Stimulated activated CD4-positive, alpha-beta T cell treated with anti-CD3 and anti-CD28 coated beads, Interleukin-2, amount 100 ng/mL, for 48 hours (primary cell): ENCODE data around the gene CPNE5.
A peak's percentile ranks its signal among the peaks of the same experiment; 100 is the strongest.
"Not testable (repeated sequence)": the region's sequence is repeated elsewhere in the genome, so short reads cannot be mapped to it uniquely, and the experiment has no call there.

Experiments used
- DNase-seq, 2 donors: peaks; one replicate each; pipeline ENCODE4 v3.0.0-alpha.2; 2020

CPNE5 gene

DNA sequence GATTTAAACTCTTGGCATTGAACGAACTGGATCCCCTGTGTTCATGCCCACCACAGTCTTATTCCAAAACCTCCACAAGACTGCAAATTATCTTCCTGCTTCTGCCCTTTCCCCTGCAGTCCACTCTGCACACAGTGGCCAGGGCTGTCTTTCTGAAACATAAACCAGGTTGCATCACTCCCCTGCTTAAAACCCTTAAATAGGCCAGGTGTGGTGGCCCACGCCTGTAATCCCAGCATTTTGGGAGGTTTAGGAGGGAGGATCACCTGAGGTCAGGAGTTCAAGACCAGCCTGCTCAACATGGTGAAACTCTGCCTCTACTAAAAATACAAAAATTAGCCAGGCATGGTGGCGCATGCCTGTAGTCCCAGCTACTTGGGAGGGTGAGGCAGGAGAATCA lies 26.2 kb downstream of the CPNE5 start:
- DNase-seq, result not testable (repeated sequence)

DNA sequence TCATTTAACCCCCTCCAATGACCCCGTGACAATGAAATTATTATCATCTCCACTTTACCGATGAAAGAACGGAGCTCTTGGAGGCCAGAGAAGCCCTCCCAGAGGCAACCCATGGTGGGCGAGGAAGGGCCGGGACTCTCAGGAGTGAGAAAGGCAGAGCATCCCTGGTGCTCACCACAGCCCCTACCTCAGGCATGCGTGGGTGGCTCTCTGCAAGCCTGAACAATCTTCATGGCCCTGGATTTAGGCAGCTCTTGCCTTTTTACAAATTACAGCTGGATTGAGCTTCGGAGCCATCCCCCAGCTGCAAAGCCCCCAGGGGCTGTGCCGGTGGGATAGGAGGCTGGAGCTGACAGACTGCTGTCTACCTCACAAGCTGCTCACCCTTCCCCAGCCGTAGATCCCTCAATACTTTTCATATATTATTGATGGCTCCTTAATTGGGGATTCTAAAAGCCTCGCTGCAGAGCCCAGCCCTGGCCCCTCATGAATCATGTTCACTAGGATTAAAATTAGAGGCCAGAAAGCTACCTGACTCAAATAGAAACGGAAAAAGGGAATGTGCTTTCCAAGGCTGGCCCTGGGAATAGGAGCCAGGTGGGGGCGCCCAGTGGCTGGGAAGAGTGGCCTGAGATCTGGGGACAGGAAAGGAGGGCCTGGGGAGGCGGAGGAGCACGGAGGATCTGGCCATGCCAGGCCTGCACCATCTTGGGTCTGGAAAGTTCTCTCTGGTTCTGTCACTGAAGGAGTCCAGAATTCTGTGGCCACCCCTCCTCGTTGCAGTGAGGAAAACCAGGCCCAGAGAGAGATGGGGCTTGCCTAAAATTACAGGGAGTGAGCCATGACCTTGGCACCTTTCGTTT lies 29.1 kb downstream of the CPNE5 start:
- no peak for DNase-seq

DNA sequence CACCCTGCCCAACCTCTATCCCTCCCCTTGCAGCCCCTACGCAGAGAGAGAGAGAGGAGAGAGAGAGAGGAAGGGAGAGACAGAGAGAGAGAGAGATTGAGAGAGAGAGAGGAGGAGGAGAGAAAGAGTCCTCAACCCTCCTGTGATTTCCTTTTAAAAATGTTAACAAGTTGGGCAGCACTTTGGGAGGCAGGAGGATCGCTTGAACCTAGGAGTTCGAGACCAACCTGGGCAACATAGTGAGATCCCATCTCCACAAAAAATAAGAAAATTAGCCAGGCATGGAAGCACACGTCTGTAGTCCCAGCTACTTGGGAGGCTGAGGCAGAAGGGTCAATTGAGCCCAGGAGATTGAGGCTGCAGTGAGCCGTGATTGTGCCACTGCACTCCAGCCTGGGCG lies 30.1 kb downstream of the CPNE5 start:
- no peak for DNase-seq

DNA sequence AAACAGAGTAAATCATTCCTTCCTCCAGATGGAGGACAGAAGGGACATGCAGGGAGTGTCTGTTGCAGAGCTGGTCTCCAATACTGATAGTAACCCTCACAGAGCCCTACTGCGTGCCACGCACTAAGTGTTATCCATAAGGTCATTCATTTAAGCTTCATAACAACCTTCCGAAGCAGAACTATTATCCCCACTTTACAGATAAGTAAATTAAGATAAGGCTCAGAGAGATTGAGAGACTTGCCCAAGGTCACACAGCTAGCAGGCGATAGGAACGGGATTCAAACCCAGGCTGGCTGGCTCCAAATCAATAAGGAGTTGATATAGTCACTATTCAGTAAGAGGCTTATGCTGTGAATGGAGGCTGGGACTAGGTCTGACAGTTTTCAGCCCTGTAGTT lies 30.6 kb downstream of the CPNE5 start:
- DNase-seq, result no peak

DNA sequence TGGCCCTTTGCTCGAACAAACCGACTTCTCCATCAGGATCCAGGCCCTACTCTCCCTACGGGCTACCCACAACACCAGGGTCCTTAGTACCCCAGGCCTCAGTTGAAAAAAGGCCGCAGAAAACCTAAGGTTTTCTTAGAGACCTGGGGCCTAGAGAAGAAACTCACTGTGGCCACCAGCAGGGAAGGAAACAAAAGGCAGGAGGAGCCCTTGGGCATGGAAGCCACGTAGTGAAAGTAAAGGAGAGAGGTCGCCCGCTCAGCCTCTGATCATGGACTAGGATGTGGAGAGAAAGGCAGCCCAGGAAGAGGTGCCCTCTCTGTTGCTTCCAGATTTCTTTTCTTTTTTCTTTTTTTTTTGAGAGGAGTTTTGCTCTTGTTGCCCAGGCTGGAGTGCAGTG lies 31.5 kb downstream of the CPNE5 start:
- no peak for DNase-seq

DNA sequence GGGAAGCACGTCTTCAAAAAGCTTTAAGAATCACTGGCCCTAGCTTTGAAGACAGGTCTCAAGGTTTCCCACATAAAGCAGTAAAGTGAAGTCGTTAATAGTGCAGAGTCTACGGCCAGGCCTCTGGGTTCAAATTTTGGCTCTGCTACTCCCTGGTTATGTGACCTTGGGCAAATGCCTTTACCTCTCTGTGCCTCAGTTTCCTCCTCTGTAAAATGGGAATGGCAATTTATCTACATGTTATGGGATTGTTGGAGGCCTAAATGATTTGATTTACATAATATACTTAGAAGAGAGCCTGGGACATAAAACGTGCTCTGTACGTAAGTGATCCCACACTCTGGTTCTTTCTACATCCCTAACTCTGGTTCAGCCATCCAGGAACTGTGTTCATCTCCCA lies 32.1 kb downstream of the CPNE5 start:
- no peak for DNase-seq

DNA sequence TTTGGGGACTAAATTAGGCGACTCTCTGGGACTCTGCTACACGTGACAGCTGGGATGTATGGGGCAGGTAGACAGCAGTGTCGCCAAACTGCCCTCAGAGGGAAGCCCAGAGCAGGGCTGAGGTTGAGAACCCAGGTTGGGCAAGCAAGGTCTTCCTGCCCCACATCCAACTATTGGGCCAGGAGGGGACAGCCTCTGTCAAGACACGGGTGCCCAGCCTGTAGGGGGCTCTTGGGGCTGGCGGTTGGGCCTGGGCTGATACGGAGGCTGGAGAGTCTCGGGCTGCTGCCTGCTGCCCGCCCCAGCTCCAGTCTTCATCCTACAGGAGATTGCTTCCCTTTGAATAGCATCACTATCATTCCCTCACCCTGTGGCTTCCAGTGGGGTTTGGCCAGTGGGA lies 33.3 kb downstream of the CPNE5 start:
- DNase-seq, result no peak

DNA sequence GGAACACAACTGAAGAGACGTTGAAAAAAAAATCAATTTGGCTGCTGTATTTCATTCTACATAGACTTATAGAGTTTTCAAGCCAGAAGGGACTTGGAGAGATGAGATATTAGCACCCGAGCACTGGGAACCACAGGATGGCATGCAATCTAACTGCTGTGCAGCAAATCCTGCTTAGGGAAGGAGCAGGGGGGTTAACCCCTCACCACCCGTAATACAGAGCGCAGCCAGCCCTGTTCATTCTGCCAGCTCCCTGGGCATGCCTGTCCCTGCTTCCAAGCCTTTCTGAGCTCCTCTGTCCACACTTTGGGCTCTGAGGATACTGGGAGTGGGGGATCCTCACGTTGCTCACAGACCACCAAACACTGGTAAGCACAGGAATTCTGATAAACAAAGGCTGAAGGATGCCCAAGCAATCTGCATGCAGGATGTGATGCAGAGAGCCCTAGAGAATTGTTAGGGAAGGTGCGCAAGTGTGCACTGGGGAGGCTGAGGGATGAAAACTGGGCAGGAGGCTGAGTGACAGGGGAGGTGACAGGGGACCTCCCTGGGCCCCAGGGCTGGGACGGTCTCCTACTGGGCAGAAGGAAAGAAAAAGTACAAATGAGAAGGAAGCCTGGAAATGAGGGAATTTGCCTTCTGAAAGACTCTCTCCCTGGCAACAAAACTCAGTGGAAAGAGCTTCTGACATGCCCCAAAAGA lies 34.0 kb downstream of the CPNE5 start:
- DNase-seq, result no peak

DNA sequence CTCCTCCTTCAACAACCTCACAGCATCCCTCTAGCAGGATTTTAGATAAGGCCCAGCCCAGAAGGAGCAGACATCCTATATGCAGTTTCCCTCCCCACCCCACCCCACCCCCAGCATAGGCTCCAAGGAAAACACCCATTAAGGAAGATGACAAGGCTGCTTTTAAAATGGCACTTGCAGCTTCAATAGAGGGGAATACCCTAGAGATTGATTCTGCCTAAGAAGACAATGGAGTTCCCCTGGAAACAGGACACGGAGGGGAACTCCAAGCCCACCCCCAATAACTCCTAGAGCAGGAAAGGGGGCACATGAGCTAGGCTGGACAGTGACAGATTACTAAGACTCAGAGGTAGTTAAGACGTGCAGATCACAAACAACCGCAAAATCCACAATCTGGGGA lies 34.7 kb downstream of the CPNE5 start:
- no peak for DNase-seq

DNA sequence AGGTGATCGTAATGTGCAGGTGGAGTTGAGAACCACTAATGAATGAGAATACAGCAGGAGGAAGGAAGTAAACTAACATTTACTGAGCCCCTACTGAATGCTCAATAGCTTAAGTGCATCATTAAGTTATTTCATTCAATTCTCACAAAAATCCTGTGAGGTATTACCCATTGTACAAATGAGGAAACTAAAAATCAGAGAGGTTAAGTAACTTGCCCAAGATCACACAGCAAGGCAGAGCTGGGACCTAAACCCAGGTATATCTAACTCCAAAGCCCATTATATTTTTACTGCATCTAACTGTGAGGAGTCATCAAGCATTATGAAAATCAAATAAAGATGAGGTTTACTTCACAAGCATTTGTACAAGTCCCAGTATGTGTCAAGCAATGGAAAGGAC lies 35.3 kb downstream of the CPNE5 start:
- no peak for DNase-seq

DNA sequence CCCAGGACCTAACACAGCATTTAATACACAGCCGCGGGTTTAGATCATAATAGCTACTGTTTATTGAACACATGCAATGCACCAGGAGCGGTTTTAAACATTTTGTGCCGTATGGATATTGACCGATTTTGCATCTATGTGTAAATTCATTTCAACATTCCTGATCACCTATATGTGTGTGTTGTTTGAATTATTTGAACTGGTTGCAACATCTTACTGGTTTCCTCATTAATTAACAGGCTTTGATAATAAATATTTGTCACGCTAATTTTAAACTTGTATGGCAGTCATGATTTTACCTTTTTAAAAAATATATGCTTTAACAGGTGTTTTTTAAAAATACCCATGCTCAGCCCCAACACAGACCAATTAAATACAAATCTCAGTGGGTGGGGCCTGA lies 35.8 kb downstream of the CPNE5 start:
- no peak for DNase-seq

DNA sequence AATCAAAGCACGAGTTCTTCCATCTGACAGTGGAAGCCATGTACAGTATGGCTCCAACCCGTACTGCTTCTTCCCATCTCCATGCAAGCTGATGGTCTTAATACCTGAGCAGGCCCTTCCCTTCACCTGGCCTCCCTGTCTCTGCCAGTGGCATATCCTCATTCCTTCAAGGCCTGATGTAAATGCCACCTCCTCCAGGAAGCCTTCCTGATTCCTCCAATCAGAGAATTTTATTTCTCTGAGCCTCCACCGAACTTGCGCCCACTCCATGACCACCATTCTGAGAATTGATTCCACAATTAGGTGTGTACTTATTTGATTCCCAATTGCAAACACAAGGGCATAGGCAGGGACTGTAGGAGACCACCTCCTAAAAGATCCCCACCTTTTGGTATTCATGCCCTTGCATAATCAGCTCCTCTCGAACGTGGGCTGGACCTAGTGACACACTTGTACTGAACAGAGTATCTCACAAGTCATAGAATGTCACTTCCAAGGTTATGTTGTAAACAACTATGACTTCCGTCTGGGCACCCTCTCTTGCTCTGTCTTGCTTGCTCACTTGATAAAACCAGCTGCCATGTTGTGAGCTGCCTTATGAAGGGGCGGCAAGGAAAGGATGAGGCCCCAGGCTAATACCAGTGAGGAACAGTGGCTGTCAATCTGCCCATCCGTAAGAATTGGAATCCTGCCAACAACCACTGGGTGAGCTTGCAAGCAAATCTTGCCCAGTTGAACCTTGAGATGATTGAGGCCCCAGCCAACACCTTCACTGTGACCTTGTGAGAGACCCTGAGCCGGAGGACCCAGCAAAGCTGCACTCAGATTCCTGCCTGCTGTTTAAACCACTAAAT lies 38.8 kb downstream of the CPNE5 start:
- no peak for DNase-seq

DNA sequence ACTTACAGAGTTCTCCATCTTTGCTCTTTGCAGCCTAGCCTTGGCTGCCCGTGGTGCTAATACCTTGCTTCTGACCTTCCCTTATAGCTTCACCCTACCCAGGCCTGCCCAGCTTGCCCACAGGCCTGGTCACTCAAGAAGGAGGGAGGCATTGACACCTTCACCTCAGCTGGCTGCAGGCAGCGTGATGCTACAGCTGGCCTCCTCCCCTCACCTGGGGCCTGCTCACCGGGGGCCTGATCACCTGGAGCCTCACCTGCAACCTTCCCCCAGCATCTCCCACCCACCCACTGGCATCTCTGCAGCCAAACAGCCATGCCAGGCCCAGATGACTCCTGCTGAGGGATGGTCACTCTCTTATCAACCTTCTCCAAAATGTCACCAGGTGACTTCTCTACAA lies 40.4 kb downstream of the CPNE5 start:
- no peak for DNase-seq

DNA sequence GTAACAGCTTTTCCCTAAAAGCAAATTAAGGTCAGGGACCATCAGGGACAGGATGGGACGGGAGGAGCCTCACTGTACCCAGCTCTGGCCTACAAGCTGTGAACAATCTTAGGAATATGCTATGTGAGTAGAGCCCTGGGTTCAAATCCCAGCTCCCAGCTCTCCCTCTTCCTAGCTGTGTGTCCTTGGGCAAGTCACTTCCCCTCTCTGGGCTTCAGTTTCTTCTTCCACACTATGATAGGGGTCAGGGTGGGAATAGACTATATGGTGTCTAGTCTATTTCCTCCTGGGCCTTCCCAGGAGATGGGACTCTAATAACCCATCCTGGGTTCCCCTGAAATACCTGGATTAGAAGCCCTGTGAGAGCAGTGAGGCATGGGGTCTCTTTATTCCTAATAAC lies 41.6 kb downstream of the CPNE5 start:
- DNase-seq, result no peak

DNA sequence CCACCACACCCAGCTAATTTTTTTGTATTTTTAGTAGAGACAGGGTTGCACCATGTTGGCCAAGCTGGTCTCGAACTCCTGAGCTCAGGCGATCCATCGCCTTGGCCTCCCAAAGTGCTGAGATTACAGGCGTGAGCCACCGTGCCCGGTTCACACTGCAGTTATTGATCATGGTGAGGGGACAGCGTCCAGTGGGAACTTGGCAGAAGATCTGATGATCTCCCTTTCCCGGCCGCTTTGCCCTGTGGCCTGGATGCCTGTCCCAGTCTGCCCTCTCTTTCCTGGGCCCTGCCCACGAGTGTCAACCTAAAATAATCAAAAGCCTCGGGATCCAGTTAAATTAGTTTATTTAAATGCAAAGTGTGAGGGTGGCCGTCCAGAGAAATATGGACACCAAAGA lies 42.2 kb downstream of the CPNE5 start:
- no peak for DNase-seq

DNA sequence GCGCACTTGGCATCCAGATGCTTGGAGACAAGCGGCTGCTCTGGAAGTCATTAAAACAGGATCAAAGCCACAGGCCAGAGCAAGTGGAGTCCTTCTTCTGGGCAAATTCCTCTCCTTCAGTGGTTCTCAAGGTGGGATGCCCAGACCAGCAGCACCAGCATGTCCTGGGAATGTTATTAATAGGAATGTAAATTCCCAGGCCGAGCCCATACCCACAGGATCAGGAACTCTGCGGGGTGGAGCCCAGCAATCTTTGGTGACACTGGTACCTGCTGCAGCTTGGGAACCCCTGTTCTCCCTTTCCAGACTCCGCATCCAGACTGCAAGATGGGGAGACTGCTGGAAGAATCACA lies 44.6 kb downstream of the CPNE5 start:
- no peak for DNase-seq

DNA sequence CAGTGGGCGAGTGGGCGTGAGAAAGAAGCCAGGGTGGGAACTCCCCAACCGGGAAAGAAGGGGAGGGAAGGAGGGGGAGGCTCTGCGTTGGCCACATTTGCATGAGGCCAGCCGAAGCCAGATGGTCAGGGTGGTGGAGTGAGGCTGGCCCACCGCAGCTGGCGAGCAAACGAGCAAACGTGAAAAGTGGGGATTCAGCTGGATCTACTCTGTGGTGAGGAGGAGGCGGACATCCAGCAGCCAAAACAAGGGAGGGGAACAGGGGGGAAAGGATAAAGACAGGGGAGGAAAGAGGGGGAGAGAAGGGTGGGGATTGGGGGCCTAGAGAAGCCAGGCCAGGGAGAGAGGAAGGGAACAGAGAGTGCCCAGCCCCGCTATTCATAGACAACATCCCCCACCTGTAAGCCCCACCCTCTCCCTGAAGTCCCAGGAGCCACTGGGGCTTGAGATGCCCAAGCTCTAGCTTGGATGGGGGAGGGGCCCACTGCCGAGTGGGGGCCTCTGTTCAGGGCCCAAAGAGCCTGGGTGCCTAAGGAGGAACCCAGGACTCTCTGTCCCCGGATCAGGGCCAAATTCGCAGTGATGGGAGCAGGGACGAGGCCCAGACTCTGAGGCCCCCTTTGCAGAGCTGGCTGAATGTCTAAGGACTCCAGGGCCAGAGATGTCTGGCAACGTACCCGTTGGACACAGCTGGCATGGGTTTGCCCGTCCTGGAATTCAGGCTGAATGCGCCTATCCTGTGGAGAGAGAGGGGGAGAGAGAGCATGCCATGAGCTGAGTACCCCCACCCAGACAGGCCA lies 45.1 kb downstream of the CPNE5 start:
- no peak for DNase-seq

DNA sequence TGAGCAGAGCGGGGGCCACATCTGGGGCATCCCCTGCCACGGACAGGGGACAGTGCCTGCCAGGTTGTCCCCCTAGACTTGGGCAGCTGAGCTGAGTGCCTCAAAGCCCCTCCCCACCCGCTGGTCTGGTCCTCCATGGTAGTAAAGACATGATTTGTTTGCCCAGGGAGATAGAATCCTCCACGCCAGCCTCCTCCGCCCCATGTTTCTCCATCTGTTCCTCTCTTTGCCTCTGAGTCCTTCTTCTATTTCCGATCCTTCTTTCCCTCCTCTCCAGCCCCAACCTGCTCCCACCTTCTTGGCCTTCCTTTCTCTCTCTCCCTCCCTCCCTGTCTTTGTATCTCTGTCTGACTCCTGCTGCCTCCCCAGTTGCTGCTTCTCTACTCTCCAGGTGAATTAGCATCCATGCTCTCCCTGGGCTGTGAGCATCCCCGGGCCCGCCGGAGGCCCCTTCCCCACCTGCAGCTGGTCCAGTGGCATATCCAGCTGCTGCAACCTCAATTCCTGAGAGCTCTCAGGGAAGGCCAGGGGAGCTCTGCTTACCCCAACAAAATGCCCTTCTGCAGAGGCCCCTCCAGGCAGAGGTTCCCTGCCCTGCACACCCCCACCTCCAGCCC lies 45.8 kb downstream of the CPNE5 start:
- DNase-seq, result no peak

DNA sequence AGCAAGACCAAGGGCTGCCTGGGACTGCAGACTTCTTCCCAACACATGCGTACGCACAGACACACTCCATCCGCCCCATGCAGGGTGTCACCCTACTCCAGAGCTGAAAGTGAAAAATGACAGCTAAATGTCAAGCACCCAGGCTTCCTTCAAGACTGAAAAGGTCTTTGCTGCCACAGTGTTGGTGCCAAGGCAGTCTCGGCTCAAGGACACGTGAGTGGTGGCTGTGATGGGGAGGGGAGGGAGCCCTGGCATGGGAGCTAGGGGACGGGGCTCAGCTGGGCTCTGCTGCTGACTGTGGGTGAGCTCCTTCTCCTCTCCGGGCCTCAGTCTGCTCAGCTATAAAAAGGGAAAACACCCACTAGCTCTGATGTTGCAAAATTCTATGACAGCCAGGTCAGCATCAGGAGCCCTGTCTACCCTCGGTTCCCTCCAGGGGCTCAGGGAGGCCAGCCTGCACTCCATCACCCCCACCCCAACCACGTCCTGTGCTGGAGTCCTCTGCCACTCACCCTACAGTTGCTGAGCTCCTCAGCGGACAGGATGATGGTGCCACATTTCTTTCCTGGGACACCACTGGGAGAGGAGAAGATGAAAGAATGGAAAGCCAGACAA lies 47.6 kb downstream of the CPNE5 start:
- no peak for DNase-seq

DNA sequence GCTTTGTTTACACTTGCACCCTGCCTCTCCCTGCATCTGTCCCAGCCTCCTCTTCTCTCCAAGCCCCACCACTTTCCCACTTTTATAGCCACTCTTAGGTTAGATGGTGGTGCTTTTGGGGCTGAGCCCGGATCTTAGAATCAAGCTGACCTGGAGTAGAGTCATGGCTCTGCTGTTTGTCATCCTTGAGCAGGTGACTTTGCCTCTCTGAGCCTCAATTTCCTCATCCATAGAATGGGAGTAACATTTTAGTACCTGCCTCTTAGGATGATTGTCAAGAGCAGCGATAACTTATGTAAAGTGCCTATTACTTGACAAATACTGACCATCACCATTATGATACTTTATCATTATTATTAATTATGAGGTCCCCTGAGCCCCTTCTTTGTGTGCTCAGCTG lies 48.2 kb downstream of the CPNE5 start:
- no peak for DNase-seq

DNA sequence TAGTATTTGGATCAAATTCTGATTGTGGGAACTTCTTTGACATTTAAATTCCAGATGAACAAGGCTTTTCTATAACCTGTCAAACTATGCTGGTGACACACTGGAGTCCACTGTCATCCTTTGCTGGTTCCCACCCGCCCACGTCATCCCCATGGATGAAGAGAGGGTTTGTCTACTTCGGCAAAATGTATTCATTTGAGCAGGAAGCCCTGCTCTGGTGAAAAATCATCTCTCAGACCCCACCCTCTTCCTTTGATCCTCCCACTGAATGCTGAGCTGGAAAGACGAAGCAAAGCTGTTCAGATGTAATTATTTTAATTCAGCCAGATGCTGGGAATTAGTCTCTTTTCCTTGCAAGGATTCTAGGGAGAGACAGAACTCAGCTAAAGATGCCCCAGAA lies 50.5 kb downstream of the CPNE5 start:
- DNase-seq, result peak in 1 of 2 donors; percentile 18

DNA sequence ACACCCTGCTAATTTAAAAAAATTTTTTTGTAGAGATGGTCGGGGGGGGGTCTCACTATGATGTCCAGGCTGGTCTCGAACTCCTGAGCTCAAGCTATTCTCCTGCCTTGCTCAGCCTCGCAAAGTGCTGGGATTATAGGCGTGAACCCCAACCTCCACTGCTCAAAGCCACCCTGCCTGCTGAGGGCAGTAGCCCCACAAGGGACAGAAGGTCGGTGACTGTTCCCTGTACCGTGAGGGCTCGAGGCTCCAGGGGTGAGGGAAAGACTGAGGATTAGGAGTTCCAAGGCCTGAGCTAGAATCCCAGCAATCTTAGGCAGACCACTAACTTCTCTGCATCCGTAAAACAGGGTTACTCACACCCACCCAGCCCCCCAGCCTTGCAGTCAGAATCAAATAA lies 51.1 kb downstream of the CPNE5 start:
- DNase-seq, result no peak
